Amygdala (tissue), 56 donors: ENCODE data around the gene MYO1E.
"Not testable (repeated sequence)": the region's sequence is repeated elsewhere in the genome, so short reads cannot be mapped to it uniquely, and the experiment has no call there.

Experiments
- DNase-seq, 56 donors: peaks; one replicate each; lab custom pipeline; 2025; lab: John Stamatoyannopoulos, UW

Gene MYO1E

DNA sequence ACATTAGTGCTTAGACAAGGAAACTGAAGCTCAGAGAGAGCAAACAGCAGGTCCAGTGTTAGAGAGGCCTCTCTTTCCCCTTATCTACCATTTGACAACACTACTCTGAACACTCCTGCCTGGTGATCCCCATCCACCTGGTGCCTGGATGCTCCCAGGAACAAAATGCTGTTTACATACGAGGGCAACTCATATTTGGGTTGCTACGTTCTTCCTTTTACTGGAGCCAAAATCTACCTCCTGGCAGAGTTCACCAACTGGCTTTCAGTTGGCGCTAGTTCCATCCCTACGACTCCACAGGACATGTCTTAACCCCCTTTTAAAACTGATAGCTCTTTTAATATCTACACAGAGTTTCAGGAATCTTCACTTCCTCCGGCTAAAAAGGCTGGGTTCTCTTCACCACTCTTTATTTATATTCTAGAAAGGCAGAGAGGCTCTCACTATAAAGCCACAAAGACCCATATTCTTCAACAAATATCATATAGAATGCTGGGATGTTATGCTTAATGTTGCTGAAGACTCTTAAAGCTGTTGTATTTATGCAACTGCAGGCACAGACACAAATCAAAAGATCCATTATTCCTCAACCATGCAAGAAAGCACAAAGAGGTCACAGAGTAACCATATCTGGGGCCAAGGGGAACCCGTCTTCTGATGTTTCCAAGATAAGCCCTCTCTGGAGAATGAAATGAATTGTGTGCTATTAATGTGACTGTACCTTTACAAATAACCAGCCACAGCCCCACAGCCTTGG, 219.8 kb downstream of the MYO1E start:
- no peak for DNase-seq

DNA sequence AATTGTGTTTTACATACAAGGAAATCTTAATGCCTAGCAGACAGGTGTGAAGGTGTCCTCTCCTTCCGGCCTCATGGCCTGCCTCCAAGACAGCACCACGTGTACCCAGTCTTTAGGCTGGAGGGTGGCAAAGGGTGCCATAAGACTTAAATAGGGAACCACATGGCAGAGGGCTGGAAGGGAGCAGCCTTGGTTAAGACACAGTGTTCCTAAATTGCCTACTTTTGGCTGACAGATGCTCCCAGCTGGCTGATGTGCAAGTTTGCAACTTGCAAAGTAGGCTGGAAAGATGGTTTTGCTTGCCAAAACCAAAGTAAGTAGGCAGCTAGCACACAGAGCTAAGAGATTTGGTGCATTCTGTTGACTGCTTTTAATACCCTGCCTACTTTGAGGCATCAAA, 222.5 kb downstream of the MYO1E start:
- DNase-seq, result peak in 5 of 56 donors; percentile 10 to 53 (median 22)

DNA sequence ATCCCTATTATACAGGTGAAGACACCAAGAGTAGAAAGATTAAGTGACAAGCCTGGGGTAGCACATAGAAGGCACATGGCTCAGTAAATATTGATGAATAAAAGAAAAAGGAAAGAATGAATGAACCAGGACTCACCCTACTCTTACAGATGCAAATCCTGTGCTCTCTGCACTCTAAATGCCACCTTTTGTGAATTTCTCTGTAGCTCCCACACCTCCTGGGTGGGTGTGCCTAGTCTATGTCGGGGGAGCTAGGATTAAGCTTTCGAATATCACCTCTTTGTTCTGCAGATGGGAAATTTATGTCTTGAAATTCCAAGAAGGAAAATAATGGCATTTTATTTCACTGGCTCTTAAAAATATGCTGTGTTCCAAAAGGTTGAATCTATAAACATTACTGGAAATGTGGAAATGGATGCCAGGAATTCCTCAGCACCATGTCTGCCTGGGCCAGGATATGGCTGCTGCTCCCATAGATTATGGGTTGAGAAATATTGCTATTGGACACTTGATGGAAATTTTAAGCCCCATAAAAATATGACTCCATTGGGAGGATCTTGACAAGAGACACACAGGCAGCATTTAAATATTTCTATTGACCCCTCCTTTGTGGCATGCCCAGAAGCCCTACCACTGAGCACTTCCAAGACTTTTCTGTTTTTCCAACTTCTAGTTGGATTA, 224.4 kb downstream of the MYO1E start:
- DNase-seq, result no peak

DNA sequence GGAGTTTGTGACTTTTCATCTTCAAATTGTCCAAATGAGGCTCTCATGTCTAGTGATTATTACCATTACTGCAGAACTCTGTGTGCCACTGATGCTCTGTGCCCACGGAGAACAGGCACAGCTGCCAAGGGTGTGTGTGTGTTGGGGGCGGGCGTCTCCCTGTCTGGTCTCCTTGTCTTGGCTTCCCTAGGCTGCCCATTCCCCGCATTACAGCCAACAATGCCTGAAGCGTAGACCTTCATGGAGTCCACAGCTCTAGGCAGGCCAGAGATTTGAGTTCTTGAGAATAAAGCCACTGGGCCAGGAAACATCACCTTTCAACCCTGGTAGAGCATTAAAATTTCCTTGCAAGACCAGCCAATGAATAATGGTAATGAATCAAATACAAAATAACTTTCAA, 225.0 kb downstream of the MYO1E start:
- DNase-seq, result no peak

DNA sequence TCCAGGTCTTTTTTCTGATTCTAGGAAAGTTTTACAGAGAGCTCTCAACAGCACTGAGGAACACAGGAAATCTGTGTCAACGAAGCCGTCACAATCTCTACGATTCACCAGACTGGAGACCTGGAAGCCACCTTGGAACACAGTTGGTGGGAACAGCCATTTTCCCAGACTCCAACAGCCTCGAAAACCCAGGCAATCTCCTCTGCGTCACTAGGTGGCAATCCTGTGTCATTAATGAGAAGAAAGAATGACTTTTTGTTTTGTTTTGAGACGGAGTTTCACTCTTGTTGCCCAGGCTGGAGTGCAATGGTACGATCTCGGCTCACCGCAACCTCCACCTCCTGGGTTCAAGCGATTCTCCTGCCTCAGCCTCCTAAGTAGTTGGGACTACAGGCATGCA, 228.1 kb downstream of the MYO1E start:
- DNase-seq, result peak in 3 of 56 donors; percentile 2 to 21 (median 9)

DNA sequence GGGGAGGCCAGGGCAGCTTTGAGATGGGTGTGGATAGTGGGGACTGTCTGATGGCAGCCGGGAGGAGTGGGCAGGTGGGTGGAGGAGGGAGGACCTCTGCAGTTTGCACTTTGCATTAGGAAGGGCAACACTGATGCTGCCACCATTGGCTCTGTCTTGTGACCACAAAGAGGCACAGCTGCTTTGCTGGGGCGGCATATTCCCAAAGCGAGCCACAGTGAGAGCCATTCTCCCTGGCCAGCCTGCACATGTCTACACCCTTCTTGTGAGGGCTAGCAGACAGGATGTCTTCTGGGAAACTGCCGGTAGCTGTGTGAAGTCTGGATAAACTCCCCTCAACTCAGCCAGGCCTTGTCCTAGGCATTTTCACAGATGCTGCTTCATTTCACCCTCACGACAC, 229.4 kb downstream of the MYO1E start:
- DNase-seq, result no peak

DNA sequence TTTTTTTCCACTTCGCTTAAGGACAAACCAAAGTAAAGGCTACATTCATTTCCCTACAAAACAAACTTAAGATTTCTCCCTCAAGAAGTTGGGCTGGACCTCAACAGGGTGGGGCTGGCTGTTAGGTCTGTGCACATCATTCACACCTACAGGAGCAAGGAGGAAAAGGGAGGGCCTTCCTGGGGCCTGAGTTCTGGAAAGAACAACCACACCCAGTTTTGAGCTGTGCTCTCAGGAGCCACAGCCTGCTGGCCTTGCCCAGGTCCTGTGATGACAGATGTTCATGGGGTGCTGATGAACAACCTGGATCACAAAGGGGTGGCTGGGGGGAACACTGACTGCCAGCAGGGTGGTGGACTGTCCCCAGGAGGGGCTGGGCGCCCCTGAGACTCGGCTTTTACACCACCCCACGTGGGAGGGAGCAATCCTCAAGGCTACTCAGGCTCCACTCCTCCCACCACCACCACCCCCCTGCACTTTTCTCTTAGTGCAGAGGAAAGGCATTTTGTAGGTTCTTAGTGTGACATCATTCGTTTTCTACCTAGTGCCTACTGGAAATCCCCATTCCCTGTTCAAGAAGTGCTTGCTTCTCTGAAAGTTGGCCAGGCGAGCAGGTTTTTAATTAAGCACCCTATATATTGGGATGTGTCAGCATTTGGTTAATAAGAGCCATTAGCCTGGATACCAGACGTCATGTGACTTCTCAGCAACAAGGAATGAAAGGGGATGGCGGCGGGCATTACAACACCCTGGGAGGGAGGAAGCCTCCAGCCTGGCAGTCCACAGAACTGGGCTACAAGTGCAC, 232.0 kb downstream of the MYO1E start:
- DNase-seq, result peak in 1 of 56 donors; percentile 6

DNA sequence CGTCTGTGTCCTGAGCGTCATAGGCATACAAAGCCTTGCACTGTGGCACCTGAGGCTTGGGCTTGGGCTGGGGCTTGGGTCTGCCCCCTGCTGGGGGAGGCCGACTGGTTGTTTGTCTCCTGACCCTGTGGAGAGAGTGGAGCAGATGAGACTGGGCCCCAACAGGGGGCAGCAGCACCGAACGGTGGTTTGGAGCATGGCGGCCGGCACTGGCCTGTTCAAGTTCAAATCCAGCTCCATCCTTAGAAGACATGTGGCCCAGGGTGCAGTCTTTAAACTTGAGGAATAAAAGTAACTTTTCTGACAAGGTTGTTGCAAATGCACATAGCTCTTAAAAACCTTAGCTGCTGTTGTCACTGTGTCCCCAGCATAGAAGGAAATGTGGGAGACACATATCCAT, 234.4 kb downstream of the MYO1E start:
- peak in 2 of 56 donors; percentile 12 to 24 for DNase-seq

DNA sequence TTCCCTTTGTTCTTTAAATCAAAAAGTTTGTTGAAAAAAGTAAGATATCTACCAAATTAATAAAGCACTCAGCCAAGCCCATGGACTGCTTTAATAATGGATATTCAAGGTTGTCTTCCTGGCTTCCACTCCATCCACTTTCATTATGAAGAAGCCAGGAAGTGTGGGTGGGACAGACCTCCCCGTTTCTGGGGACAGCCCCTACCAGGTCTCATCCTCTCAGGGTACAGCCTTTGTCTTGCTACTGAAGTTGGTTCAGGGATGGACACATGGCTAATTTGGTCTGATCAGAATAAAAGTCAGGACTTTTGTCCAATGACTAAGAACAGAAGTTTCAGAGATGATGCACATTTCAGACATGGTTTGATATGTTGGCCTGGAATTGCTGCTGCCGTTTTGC, 235.1 kb downstream of the MYO1E start:
- DNase-seq, result no peak

DNA sequence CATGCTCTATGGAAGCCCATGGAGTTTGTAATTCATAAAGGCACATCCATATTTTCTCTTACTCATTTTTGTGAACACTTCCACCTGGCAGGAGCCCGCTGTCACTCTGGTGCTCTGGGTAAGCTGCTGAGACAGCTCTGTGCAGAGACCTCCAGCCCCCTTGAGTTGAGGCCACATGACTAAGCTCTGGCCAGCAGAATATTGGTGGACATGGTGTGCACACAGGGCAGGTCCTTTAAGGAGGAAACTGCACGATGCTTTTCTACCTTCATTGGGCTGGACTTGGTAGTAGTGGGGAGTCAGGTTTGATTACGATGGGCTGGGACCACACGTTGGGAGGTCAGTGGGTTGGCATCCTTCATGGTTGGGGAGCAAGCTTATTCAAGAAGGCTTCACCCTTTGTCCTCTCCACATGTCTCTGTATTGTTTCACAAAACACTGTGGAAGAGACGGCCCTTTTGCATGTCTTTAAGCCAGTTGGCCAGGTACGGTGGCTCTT, 238.7 kb downstream of the MYO1E start:
- no peak for DNase-seq

DNA sequence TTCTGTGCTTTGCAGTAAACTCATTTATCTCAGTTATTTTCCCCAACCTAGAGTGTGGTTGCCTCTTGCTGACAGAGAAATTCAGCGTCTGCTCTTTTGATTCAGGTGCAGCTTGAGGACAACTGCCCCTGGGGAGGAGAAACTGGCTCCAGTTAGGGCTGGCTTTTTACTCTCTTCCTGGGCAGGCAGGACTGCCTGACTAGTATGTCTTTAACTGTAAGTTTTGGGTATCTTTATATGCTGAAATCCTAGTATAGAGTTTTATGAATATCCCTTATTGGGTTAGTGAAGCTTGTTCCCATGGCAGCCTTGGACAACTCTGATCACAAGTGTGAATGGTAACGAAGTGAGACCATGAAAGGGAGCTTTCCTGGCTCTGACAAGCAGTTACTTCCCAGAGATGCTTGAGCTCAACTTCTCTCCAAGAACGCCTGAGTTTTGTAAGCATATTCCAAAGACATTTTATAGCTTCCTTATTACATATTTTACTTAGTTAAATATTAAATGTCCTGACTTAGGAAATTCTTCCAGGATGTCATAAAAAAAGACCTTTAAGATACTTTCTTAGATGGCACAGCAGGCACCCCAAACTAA, 240.6 kb downstream of the MYO1E start:
- no peak for DNase-seq

DNA sequence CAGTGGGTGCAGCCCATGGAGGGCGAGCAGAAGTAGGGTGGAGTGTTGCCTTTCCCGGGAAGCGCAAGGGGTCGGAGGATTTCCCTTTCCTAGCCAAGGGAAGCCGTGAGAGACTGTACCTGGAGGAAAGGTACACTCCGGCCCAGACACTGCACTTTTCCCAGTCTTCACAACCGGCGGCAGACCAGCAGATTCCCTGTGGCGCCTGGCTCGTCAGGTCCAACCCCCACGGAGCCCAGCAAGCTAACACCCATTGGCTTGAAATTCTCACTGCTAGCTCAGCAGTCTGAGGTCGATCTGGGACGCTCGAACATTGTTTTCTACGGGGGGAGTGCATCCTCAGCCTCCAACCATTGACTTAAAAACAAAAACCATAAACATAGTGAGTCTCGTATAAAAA, 241.2 kb downstream of the MYO1E start:
- DNase-seq, result no peak

DNA sequence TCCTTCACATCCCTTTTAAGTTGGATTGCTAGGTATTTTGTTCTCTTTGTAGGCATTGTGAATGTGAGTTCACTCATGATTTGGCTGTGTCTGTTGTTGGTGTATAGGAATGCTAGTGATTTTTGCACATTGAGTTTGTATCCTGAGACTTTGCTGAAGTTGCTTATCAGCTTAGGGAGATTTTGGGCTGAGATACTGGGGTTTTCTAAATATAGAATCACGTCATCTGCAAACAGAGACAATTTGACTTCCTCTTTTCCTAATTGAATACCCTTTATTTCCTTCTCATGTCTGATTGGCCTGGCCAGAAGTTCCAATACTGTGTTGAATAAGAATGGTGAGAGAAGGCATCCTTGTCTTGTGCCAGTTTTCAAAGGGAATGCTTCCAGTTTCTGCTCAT, 245.4 kb downstream of the MYO1E start:
- not testable (repeated sequence) for DNase-seq

DNA sequence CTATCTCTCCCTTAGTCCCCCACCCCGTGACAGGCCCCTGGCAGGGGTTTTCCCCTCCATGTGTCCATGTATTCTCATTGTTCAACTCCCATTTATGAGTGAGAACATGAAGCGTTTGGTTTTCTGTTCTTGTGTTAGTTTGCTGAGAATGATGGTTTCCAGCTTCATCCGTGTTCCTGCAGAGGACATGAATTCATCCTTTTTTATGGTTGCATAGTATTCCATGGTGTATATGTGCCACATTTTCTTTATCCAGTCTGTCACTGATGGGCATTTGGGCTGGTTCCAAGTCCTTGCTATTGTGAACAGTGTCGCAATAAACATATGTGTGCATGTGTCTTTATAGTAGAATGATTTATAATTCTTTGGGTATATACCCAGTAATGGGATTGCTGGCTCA, 247.0 kb downstream of the MYO1E start:
- not testable (repeated sequence) for DNase-seq

DNA sequence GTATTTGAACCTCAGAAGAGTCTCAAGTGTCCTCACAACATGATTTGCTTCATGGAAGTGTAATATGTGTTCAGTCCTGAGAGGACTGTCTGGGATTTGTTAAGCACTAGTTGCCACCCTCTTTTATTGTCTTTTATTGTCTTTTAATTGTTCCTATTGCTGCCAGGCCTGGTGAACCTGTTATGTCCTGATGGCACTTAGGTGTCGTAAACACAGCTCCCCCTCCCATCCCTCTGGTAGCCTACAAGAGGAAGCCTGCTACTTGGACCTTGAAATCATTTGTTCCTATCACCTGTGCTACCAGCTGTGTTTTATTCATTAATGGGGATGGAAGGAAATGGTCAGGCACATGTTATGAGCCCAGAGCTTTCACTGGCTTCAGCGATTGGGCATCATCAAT, 248.4 kb downstream of the MYO1E start:
- DNase-seq, result no peak

DNA sequence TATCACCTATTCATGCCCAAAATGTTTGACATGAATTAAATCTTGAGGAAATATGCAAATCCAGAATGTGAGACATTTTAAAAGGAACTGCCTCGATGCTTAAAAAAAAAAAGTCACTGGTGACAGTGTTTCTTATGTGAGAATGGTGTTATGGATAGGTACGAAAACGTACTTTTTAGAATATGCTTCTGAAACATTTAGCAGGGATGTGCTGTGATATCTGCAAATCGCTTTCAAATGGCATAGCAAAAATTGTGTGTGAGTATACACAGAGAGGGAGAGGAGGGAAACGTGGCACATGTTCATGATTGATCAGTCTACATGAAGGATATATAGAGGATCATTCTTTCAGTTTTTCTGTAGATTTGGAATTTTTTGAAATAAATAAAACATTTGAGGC, 251.7 kb downstream of the MYO1E start:
- DNase-seq, result no peak

DNA sequence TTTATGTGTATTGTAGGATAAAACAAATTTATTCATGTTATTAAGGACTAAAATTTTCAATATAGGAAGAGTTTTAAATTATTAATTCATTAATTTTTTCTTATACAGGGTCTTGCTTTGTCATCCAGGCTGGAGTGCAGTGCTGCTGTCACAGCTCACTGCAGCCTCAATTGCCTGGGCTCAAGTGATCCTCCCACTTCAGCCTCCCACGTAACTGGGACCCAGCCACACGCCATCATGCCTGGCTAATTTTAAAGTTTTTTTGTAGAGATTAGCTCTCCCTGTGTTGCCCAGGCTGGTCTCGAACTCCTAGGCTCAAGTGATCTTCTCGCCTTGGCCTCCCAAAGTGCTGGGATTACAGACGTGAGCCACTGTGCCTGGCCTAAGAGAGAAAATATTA, 253.0 kb downstream of the MYO1E start:
- DNase-seq, result no peak

DNA sequence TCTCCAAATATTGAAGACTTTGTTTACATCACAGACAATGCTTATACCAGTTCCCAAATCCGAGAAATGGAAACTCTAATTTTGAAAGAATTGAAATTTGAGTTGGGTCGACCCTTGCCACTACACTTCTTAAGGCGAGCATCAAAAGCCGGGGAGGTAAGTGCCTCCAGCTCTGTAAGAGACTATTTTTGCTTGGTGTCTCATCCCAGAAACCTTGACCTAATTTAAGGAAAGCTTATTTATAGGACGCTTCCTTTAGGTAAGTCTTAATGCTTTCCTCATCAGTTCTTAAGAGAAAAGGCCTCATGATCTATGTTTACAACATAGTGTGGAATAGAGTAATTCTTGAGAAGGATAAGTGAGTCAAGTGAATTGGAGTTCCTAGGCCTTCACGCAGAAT, 255.9 kb downstream of the MYO1E start:
- no peak for DNase-seq

DNA sequence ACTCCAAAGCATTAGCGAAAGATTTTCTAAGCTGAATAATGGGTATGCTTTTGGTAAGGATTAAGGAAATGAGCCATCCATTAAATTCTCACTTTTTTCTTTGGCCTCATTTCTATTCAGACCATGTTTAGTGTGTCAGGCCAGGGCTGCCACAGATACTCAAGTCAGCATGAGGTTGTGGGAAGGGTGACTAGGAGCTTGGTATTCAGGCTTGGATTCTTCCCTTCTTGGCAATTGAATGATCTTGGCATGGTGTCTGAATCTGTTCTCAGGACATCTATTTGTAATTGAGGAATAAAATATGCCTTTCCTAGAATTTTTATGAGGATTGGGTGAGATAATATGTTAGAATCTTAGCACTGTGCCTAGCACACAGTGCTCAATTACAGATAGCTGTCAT, 256.5 kb downstream of the MYO1E start:
- no peak for DNase-seq

DNA sequence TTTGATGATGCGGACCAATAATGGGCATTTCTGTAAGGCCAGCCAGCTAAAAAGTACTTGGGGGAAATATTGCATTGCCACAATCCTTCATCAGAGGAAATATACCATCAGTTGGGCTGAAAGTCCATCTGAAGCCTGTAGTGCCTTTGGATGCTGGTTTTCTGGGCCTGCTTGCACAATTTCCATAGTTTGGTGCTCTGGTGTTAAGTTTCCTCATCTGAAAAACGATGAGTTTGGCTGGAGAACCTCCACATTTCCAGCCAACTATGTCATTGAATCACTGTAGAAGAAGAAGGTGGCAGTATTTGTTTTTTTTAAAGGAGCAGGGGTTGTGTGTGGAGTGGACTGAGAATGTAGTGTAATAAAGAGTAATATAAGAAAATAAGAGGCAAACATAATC, 257.6 kb downstream of the MYO1E start:
- DNase-seq, result no peak

DNA sequence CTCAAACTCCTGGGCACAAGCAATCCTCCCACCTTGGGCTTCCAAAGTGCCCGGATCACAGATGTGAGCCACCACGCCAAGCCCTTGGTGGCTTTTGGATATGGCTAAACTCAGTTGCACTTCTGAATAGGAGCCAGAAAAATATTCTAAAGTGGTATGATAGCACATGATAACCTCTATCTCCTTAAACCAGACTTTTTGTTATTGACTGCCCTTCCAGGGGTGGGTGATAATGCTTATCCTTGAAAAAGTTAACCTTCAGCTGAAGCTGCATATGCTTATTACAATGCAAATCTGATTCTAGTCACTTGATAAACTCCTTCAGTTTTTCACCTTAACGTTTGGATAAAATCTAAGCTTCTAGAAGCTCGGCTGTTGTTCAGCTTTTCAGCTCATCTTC, 261.4 kb downstream of the MYO1E start:
- no peak for DNase-seq
